GM12874 (cell line): ENCODE measurements around the gene REC8.

Experiments used
- CTCF ChIP-seq: IDR thresholded peaks from 2 replicates; pipeline ENCODE4 v1.5.1; 2011; ENCODE audit warnings: low read depth, mild to moderate bottlenecking, control low read depth, low read length, moderate library complexity; ENCODE audit not compliant: insufficient read depth

REC8 gene

GRCh38 chr14:24129410-24129998 is 42.4 kb upstream of the REC8 start:
- TF ChIP-seq CTCF = no peak

- no peak for TF ChIP-seq CTCF
These were observed 41.5 kb upstream of the REC8 start, which contains the start of gene FITM1 for GRCh38 chr14:24130380-24130716. TSS of gene FITM1 (plus strand) at chr14:24130659. CDS start at chr14:24131564, 905 bp downstream.

GRCh38 chr14:24130717-24131548 is 40.9 kb upstream of the REC8 start:
- TF ChIP-seq CTCF = no peak

GRCh38 chr14:24131549-24131966 is 40.3 kb upstream of the REC8 start:
- no peak for TF ChIP-seq CTCF

GRCh38 chr14:24132061-24132685 is 39.7 kb upstream of the REC8 start:
- TF ChIP-seq CTCF = no peak

- TF ChIP-seq CTCF = no peak
These were observed 38.9 kb upstream of the REC8 start for GRCh38 chr14:24132976-24133375.

- no peak for TF ChIP-seq CTCF
These were observed 38.1 kb upstream of the REC8 start for GRCh38 chr14:24133735-24134134.
